Neural cell (in vitro differentiated cells): ENCODE measurements around the gene ARHGEF38. TPM values are rescaled to one million over a fixed set of nuclear protein-coding genes. Genes with fewer than 3 reads are reported as not detected.

Experiments used
- H2AFZ ChIP-seq: fragments of 200-600, 300-800 bp; sonication (generic), shearing (Covaris generic); 2 replicates; pipeline ENCODE4 v1.6.0; 2014; ENCODE audit warnings: low read depth, mild to moderate bottlenecking, antibody characterized with exemption, low read length, moderate library complexity
- H3F3A ChIP-seq: fragments of 200-600 bp; shearing (Covaris generic); 2 replicates; pipeline ENCODE4 v1.6.1; 2016; ENCODE audit warnings: mild to moderate bottlenecking, moderate library complexity, mixed read lengths, antibody characterized with exemption, low read length; ENCODE audit not compliant: insufficient read depth, poor library complexity, severe bottlenecking
- H3K27ac ChIP-seq: fragments of 200-600, 300-800 bp; sonication (generic), shearing (Covaris generic); 2 replicates; pipeline ENCODE4 v1.5.1; 2014; ENCODE audit warnings: mild to moderate bottlenecking, low read length, moderate library complexity
- H3K27me3 ChIP-seq: fragments of 300-800, 200-600 bp; sonication (generic), shearing (Covaris generic); 2 replicates; pipeline ENCODE4 v1.6.0; 2014; ENCODE audit warnings: mild to moderate bottlenecking, low read depth, low read length, moderate library complexity; ENCODE audit not compliant: insufficient read depth
- H3K36me3 ChIP-seq: fragments of 300-800, 200-600 bp; sonication (generic), shearing (Covaris generic); 2 replicates; pipeline ENCODE4 v1.5.1; 2014; ENCODE audit warnings: mild to moderate bottlenecking, antibody characterized with exemption, low read length, moderate library complexity; ENCODE audit not compliant: insufficient read depth
- H3K4me2 ChIP-seq: fragments of 300-800, 200-600 bp; sonication (generic), shearing (Covaris generic); 2 replicates; pipeline ENCODE4 v1.6.0; 2014; ENCODE audit warnings: mild to moderate bottlenecking, low read length
- H3K4me3 ChIP-seq: fragments of 300-800, 200-600 bp; sonication (generic), shearing (Covaris generic); 2 replicates; pipeline ENCODE4 v1.5.1; 2014; ENCODE audit warnings: mild to moderate bottlenecking, low read length, moderate library complexity
- H3K79me2 ChIP-seq: fragments of 200-600 bp; shearing (Covaris generic); replicated peaks from 2 replicates; pipeline ENCODE4 v1.6.0; 2014; ENCODE audit warnings: mild to moderate bottlenecking, low read length, moderate library complexity; ENCODE audit not compliant: insufficient read depth
- H3K9ac ChIP-seq: fragments of 300-800, 200-600 bp; sonication (generic), shearing (Covaris generic); 2 replicates; pipeline ENCODE4 v1.6.1; 2016; ENCODE audit warnings: mild to moderate bottlenecking, low read length, mixed read lengths
- H3K9me2 ChIP-seq: fragments of 200-600 bp; shearing (Covaris generic); 2 replicates; pipeline ENCODE4 v1.6.1; 2016; ENCODE audit warnings: mild to moderate bottlenecking, low read length, mixed read lengths; ENCODE audit not compliant: insufficient read depth
- H3K9me3 ChIP-seq: fragments of 200-600, 300-800 bp; sonication (generic), shearing (Covaris generic); 2 replicates; pipeline ENCODE4 v1.6.1; 2016; ENCODE audit warnings: mild to moderate bottlenecking, mixed run types, low read length, moderate library complexity, mixed read lengths
- H4K20me1 ChIP-seq: fragments of 200-600 bp; shearing (Covaris generic); 2 replicates; pipeline ENCODE4 v1.6.1; 2016; ENCODE audit warnings: mild to moderate bottlenecking, mixed run types; ENCODE audit not compliant: insufficient read depth
- EP300 ChIP-seq: fragments of 450-650 bp; conservative IDR thresholded peaks from 2 replicates; pipeline ENCODE4 v1.6.1; 2014; ENCODE audit warnings: antibody characterized with exemption, mild to moderate bottlenecking, moderate library complexity; ENCODE audit not compliant: poor library complexity, severe bottlenecking
- EZH2 ChIP-seq: fragments of 200-600, 300-800 bp; shearing (Covaris generic), sonication (generic); IDR thresholded peaks from 2 replicates; pipeline ENCODE4 v1.6.1; 2014; ENCODE audit warnings: antibody characterized with exemption, low read length, borderline replicate concordance, mild to moderate bottlenecking; ENCODE audit not compliant: insufficient read depth, poor library complexity, severe bottlenecking
- MXI1 ChIP-seq: fragments of 450-650 bp; conservative IDR thresholded peaks from 2 replicates; pipeline ENCODE4 v1.6.1; 2014; ENCODE audit warnings: antibody characterized with exemption, mild to moderate bottlenecking; ENCODE audit not compliant: poor library complexity, severe bottlenecking
- POLR2AphosphoS5 ChIP-seq: IDR thresholded peaks from 2 replicates; pipeline ENCODE4 v1.6.1; 2012
- RAD21 ChIP-seq: fragments of 450-650 bp; conservative IDR thresholded peaks from 2 replicates; pipeline ENCODE4 v1.6.1; 2014; ENCODE audit warnings: antibody characterized with exemption, mild to moderate bottlenecking, moderate library complexity
- SMC3 ChIP-seq: fragments of 450-650 bp; conservative IDR thresholded peaks from 2 replicates; pipeline ENCODE4 v1.6.1; 2014; ENCODE audit warnings: antibody characterized with exemption, mild to moderate bottlenecking, moderate library complexity; ENCODE audit not compliant: poor library complexity
- TAF1 ChIP-seq: IDR thresholded peaks from 2 replicates; pipeline ENCODE4 v1.6.1; 2012; ENCODE audit warnings: low read depth
- polyA plus RNA-seq: library from polyadenylated mRNA; depleted of rRNA; stranded (reverse); fragments of >200 nt; gene quantifications from 2 replicates; pipeline ENCODE4 v1.2.3, GENCODE V29; 2014
- TF ChIP-seq, protein P1 (sequence below): IDR thresholded peaks from 2 replicates; pipeline ENCODE4 v1.6.1; 2012; ENCODE audit warnings: borderline replicate concordance
- TF ChIP-seq, protein P2 (sequence below): fragments of 450-650 bp; IDR thresholded peaks from 2 replicates; pipeline ENCODE4 v1.5.1; 2014; ENCODE audit warnings: antibody characterized with exemption, mild to moderate bottlenecking, moderate library complexity; ENCODE audit not compliant: poor library complexity, severe bottlenecking

Gene ARHGEF38
- polyA plus RNA-seq, 1 donor from 2014 or later: not detected

DNA sequence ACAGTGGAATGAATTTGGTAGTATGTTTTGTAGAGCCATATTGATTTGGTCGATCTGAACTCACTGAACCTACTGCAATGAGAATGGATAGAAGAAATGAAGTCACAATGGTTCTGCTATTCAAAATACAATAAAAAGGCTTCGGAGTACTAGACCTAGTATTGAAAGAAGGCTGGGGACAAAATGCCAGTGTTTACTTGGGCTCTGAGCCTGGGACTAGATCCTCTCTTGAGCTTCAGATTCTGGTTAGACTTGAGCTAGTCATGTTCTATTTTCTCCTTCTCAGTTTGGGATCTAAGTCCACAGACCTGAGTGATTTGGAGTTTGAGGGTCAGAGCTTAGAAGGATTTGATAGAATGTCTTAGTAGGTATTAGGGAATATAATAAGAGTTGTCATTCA is 146.2 kb downstream of the ARHGEF38 start:
- H3K27me3 ChIP-seq: no peaks in the 10 kb centered on the region
- H3K27ac ChIP-seq: no peak overlapping the region
- no peak for TF ChIP-seq EP300
- no peak overlapping the region for H3K4me3 ChIP-seq
- H3F3A ChIP-seq: no peaks in the 10 kb centered on the region
- H3K4me2 ChIP-seq: no peak overlapping the region
- no peaks in the 10 kb centered on the region for H4K20me1 ChIP-seq
- no peaks in the 10 kb centered on the region for H3K9me2 ChIP-seq
- H3K36me3 ChIP-seq: peaks cover 10% of the 10 kb centered on the region
- H3K9ac ChIP-seq: no peak overlapping the region
- H3K9me3 ChIP-seq: no peaks in the 10 kb centered on the region
- no peak overlapping the region for H2AFZ ChIP-seq
- peaks cover 18% of the 10 kb centered on the region for H3K79me2 ChIP-seq

DNA sequence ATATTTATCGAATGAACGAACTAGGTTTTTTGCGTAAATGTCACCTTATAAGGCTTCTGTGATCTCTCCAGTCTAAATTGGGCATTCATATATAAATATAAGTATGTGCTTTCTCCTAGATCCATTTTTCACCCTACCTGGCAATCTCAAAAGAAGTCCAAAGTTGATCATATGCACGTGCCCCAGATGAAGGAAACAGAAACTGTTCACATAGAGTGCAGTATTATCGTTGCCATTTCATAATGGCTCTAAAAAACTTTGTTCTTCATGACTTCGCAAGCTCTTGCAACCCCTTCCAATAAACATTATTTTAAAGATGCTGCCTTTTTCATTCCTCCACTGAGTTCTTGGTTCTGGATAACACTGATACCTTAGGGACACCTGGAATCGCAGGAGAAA is 155.4 kb downstream of the ARHGEF38 start:
- Histone ChIP-seq H4K20me1 (no peaks in the 10 kb centered on the region), H3K9me3 (no peaks in the 10 kb centered on the region), H3K4me3 (peak overlapping the region; percentile 88), H3K36me3 (no peaks in the 10 kb centered on the region), H3K9me2 (no peaks in the 10 kb centered on the region), H3K4me2 (peak overlapping the region; percentile 78), H3K79me2 (peaks cover 57% of the 10 kb centered on the region), H3K9ac (peak overlapping the region; percentile 88), H2AFZ (peak overlapping the region; percentile 79), H3K27ac (peak overlapping the region; percentile 89), H3F3A (peaks cover 8% of the 10 kb centered on the region), H3K27me3 (no peaks in the 10 kb centered on the region)
- TF ChIP-seq RAD21 (no peak), EZH2 (no peak), POLR2AphosphoS5 (no peak), EP300 (no peak), TAF1 (no peak), MXI1 (no peak), SMC3 (no peak)
- TF ChIP-seq, protein P1, sequence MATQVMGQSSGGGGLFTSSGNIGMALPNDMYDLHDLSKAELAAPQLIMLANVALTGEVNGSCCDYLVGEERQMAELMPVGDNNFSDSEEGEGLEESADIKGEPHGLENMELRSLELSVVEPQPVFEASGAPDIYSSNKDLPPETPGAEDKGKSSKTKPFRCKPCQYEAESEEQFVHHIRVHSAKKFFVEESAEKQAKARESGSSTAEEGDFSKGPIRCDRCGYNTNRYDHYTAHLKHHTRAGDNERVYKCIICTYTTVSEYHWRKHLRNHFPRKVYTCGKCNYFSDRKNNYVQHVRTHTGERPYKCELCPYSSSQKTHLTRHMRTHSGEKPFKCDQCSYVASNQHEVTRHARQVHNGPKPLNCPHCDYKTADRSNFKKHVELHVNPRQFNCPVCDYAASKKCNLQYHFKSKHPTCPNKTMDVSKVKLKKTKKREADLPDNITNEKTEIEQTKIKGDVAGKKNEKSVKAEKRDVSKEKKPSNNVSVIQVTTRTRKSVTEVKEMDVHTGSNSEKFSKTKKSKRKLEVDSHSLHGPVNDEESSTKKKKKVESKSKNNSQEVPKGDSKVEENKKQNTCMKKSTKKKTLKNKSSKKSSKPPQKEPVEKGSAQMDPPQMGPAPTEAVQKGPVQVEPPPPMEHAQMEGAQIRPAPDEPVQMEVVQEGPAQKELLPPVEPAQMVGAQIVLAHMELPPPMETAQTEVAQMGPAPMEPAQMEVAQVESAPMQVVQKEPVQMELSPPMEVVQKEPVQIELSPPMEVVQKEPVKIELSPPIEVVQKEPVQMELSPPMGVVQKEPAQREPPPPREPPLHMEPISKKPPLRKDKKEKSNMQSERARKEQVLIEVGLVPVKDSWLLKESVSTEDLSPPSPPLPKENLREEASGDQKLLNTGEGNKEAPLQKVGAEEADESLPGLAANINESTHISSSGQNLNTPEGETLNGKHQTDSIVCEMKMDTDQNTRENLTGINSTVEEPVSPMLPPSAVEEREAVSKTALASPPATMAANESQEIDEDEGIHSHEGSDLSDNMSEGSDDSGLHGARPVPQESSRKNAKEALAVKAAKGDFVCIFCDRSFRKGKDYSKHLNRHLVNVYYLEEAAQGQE: no peak
- TF ChIP-seq, protein P2, sequence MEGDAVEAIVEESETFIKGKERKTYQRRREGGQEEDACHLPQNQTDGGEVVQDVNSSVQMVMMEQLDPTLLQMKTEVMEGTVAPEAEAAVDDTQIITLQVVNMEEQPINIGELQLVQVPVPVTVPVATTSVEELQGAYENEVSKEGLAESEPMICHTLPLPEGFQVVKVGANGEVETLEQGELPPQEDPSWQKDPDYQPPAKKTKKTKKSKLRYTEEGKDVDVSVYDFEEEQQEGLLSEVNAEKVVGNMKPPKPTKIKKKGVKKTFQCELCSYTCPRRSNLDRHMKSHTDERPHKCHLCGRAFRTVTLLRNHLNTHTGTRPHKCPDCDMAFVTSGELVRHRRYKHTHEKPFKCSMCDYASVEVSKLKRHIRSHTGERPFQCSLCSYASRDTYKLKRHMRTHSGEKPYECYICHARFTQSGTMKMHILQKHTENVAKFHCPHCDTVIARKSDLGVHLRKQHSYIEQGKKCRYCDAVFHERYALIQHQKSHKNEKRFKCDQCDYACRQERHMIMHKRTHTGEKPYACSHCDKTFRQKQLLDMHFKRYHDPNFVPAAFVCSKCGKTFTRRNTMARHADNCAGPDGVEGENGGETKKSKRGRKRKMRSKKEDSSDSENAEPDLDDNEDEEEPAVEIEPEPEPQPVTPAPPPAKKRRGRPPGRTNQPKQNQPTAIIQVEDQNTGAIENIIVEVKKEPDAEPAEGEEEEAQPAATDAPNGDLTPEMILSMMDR: no peak
